ENCODE data around the gene TNS1. TPM values are rescaled to one million over a fixed set of nuclear protein-coding genes. Genes with fewer than 3 reads are reported as not detected.

Gene TNS1
- total RNA-seq, 1 donor from 2014 or later = 1,334 TPM

DNA sequence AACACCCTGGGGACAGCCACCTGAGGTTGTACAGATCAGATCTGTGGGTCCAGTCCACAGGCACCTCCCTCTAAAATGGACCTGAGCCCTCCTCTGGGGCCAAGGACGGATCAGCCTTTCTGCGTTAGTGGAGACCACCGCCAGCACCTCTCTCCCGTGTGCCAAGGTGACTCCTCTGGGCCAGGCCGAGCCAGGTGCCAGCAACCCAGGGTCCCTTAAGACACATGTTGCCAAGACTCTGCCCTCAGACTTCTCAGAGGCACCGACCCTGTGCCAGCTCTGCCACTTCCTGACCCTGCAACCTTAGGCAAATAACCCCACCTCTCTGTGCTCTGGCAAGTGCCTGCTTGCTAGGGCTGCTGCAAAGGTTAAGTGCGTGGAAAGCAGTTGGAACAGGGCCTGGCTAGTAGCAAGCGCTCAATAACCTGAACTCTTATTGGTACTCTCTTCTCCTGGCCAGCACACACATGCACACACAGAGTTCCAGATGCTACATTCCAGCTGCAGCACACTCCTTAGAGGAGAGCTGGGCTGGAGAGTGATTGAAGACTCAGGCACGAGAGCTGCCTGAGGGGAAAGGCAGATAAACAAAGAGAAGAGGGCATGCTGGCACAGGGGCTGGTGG lies 105.6 kb downstream of the TNS1 start:
- TF ChIP-seq, protein P1, sequence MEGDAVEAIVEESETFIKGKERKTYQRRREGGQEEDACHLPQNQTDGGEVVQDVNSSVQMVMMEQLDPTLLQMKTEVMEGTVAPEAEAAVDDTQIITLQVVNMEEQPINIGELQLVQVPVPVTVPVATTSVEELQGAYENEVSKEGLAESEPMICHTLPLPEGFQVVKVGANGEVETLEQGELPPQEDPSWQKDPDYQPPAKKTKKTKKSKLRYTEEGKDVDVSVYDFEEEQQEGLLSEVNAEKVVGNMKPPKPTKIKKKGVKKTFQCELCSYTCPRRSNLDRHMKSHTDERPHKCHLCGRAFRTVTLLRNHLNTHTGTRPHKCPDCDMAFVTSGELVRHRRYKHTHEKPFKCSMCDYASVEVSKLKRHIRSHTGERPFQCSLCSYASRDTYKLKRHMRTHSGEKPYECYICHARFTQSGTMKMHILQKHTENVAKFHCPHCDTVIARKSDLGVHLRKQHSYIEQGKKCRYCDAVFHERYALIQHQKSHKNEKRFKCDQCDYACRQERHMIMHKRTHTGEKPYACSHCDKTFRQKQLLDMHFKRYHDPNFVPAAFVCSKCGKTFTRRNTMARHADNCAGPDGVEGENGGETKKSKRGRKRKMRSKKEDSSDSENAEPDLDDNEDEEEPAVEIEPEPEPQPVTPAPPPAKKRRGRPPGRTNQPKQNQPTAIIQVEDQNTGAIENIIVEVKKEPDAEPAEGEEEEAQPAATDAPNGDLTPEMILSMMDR (IDR thresholded peaks at IDR 0.05) = no peak
- no peak for DNase-seq (ENCODE audit: low spot score in 2 of 2)
- Histone ChIP-seq H3K9me3 (no peaks in the 10 kb centered on the region), H3K27ac (peak overlapping the region; percentile 98 to 100), H3K4me1 (peaks cover 34 to 77% of the 10 kb centered on the region in 2 donors), H3K4me3 (peak overlapping the region in 1 of 2 donors; percentile 57), H3K27me3 (no peaks in the 10 kb centered on the region), H3K36me3 (peaks cover 79 to 93% of the 10 kb centered on the region in 2 donors)
- intact Hi-C loops (cut with DNase I) = no loop called here

DNA sequence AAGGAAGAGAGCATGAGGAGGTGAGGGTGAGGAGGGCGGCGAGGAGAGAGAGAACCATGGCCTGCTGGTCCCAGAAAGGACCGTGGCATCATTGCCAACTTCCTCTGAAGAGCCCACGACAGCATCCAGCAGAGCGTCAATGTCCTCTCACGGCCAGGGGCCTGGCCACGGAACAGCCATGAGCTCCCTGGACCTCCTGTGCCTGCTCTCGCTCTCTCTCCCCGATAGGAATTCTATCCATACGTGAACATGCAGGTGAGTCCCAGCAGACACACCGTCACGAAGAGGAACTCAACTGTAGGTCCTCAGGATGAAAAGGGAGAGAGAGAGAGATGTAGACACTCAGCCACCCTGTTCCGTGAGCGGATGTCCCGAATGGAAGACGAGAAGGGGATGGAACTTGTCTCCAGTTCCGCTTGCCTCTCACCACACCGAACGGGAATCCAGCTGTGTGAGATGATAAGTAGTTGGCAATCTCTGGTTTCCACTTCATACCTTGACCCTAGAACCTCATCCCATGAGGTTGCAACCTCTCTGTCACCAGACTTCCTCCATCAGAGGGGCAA lies 107.6 kb downstream of the TNS1 start:
- no peaks in the 10 kb centered on the region for H3K9me3 ChIP-seq
- TF ChIP-seq, protein P1 (IDR thresholded peaks at IDR 0.05) = no peak
- peaks cover 89 to 97% of the 10 kb centered on the region in 2 donors for H3K36me3 ChIP-seq
- intact Hi-C loops (cut with DNase I) = no loop called here
- no peaks in the 10 kb centered on the region for H3K27me3 ChIP-seq
- H3K27ac ChIP-seq = peak overlapping the region; percentile 76 to 98
- no peak for DNase-seq (ENCODE audit: low spot score in 2 of 2)
- peak overlapping the region in 1 of 2 donors; percentile 18 for H3K4me3 ChIP-seq
- H3K4me1 ChIP-seq = peaks cover 37 to 76% of the 10 kb centered on the region in 2 donors

DNA sequence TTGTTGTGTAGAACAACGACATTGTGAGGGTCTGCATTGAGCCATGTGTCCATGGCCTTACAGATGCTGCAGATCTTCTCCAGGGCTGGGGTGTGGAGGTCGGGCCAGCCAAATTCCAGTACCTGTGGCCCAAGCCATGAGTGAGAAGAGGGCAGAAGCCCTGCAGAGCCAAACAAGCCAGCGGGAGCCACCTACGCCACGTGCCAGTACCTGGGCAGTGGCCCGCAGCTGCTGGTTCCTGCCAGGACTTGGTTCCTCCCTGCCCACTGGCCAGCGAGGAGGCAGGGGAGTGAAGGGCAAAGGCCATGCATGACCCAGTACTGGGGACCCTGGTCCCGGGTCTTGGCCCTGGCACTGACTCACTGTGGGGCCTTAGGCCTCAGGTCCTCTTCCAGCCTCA lies 109.4 kb downstream of the TNS1 start:
- H3K27ac ChIP-seq = peak overlapping the region; percentile 76 to 98
- TF ChIP-seq, protein P1 (IDR thresholded peaks at IDR 0.05) = no peak
- DNase-seq (ENCODE audit: low spot score in 2 of 2) = no peak
- intact Hi-C loops (cut with DNase I) = no loop called here
- H3K36me3 ChIP-seq = peaks cover 99 to 100% of the 10 kb centered on the region in 2 donors
- H3K4me1 ChIP-seq = peaks cover 26 to 77% of the 10 kb centered on the region in 2 donors
- H3K9me3 ChIP-seq = no peaks in the 10 kb centered on the region
- no peak overlapping the region for H3K4me3 ChIP-seq
- H3K27me3 ChIP-seq = no peaks in the 10 kb centered on the region

DNA sequence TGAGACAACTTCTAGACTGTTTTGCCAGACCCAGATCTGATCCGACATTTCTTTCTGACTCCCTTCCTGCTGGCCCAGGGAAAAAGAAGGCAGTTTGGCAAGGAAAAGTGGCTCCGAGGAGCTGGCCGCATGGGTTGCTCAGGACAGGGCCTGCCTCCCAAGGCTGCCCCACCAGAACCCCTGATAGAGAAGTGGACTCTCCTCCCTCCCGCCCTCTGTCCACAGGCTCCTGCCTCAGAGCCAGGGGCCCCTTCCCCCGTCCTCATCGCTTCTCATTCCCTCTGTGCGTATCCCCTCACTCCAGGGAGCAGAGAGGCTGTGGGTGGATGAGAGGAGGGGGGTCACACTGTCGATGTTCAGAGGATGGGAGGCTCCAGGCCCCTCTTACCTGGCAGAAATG lies 110.2 kb downstream of the TNS1 start:
- intact Hi-C loops (cut with DNase I) = no loop called here
- H3K36me3 ChIP-seq = peaks cover 100% of the 10 kb centered on the region in 2 donors
- H3K27ac ChIP-seq = peak overlapping the region; percentile 76 to 98
- TF ChIP-seq, protein P1 (IDR thresholded peaks at IDR 0.05) = no peak
- H3K9me3 ChIP-seq = no peaks in the 10 kb centered on the region
- no peak overlapping the region for H3K4me3 ChIP-seq
- no peak for DNase-seq (ENCODE audit: low spot score in 2 of 2)
- peaks cover 19 to 72% of the 10 kb centered on the region in 2 donors for H3K4me1 ChIP-seq
- no peaks in the 10 kb centered on the region for H3K27me3 ChIP-seq

DNA sequence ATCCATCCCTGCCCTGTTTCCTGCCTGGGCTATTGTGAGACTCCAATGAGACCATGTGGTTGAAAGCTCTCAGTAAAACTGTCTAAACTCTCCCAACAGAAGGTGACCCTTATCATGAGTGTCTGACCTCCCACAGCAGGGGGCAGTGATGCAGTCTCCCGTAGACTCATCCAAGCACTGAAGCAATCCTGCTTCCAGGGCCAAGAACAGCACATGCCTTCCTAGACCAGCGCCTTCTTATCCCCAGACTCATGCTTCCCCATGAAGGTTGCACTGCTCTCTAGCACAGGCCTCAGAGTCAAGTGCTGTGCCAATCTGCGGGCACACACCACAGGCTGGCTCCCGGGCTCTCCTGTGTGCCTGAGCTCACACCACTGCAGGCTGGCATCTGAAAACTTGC lies 112.3 kb downstream of the TNS1 start:
- peaks cover 16 to 61% of the 10 kb centered on the region in 2 donors for H3K4me1 ChIP-seq
- peak in 1 of 2 donors; percentile 85 for DNase-seq (ENCODE audit: low spot score in 2 of 2)
- intact Hi-C loops (cut with DNase I) = loop anchor here (2.0 kb wide), 1 partner anchor 54 kb away; no protein-coding TSS in a partner anchor

More for the DNA sequence above, 112.3 kb downstream of the TNS1 start:
- Histone ChIP-seq H3K27me3 (no peaks in the 10 kb centered on the region), H3K27ac (peak overlapping the region; percentile 76 to 98), H3K9me3 (no peaks in the 10 kb centered on the region), H3K4me3 (no peak overlapping the region), H3K36me3 (peaks cover 94 to 95% of the 10 kb centered on the region in 2 donors)
- TF ChIP-seq, protein P1 (IDR thresholded peaks at IDR 0.05) = peak in 2 of 3 experiments; percentile 17 to 22

All from ascending aorta (tissue), 2 donors.